Activated naive CD4-positive, alpha-beta T cell treated with anti-CD3 and anti-CD28 coated beads, Interleukin-2, amount 10 ng/mL, durations not matched to agents 7 days and 5 days (primary cell): ENCODE measurements around the gene SEC24C.

Source experiments
- CTCF ChIA-PET: fragments of 350-600 bp; sonication (Branson Sonifier 250); formaldehyde crosslinking; loops from one replicate; lab custom pipeline; 2021; ENCODE audit warnings: antibody characterized with exemption; lab: Charles Lee
- DNase-seq: peaks from one replicate; pipeline ENCODE4 v3.0.0-alpha.2; 2020
- H3K27ac Mint-ChIP-seq: one replicate; pipeline ENCODE4 v1.8.0; 2021; ENCODE audit warnings: mild to moderate bottlenecking, moderate library complexity, mixed read lengths
- H3K27me3 Mint-ChIP-seq: one replicate; pipeline ENCODE4 v1.8.0; 2021; ENCODE audit warnings: mild to moderate bottlenecking, mixed read lengths
- H3K36me3 Mint-ChIP-seq: one replicate; pipeline ENCODE4 v1.8.0; 2021; ENCODE audit warnings: mixed read lengths
- H3K4me1 Mint-ChIP-seq: one replicate; pipeline ENCODE4 v1.8.0; 2021; ENCODE audit warnings: mixed read lengths
- H3K4me3 Mint-ChIP-seq: one replicate; pipeline ENCODE4 v1.8.0; 2021; ENCODE audit warnings: mild to moderate bottlenecking, moderate library complexity, mixed read lengths
- H3K9me3 Mint-ChIP-seq: one replicate; pipeline ENCODE4 v1.8.0; 2021; ENCODE audit warnings: mixed read lengths

SEC24C gene

DNA sequence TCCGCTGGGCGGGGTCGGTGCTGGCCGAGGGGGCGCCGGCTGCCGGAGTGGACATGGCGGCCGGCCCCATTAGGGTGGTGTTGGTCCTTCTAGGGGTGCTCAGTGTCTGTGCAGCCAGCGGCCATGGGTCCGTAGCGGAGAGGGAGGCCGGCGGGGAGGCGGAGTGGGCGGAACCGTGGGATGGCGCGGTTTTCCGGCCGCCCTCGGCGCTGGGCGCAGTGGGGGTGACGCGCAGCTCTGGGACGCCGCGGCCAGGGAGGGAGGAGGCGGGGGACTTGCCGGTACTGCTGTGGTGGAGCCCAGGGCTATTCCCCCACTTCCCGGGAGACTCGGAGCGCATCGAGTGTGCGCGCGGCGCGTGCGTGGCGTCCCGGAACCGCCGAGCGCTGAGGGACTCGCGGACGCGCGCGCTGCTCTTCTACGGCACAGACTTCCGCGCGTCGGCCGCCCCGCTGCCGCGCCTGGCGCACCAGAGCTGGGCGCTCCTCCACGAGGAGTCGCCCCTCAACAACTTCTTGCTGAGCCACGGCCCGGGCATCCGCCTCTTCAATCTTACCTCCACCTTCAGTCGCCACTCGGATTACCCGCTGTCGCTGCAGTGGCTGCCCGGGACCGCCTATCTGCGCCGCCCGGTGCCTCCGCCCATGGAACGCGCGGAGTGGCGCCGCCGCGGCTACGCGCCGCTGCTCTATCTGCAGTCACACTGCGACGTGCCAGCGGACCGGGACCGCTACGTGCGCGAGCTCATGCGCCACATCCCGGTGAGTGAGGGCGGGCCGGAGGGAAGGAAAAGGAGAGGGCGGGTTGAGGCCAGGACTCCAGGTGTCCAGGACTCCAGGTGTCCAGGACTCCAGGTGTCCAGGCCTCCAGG, 28.3 kb downstream of the SEC24C start:
- no peaks in the 10 kb centered on the region for H3K9me3 Mint-ChIP-seq
- H3K36me3 Mint-ChIP-seq, result peaks cover 67% of the 10 kb centered on the region
- peak; percentile 88 for DNase-seq
- H3K4me3 Mint-ChIP-seq, result peak overlapping the region; percentile 97
- peaks cover 70% of the 10 kb centered on the region for H3K4me1 Mint-ChIP-seq
- CTCF ChIA-PET, result interaction anchor here (0.9 to 2.0 kb wide), 7 partner anchors 8 to 105 kb away, joined by 3 to 7 read pairs (median 4); partner anchors contain the start of genes CHCHD1 and ZSWIM8
- peak overlapping the region; percentile 93 for H3K27ac Mint-ChIP-seq
- H3K27me3 Mint-ChIP-seq, result peaks cover 7% of the 10 kb centered on the region

DNA sequence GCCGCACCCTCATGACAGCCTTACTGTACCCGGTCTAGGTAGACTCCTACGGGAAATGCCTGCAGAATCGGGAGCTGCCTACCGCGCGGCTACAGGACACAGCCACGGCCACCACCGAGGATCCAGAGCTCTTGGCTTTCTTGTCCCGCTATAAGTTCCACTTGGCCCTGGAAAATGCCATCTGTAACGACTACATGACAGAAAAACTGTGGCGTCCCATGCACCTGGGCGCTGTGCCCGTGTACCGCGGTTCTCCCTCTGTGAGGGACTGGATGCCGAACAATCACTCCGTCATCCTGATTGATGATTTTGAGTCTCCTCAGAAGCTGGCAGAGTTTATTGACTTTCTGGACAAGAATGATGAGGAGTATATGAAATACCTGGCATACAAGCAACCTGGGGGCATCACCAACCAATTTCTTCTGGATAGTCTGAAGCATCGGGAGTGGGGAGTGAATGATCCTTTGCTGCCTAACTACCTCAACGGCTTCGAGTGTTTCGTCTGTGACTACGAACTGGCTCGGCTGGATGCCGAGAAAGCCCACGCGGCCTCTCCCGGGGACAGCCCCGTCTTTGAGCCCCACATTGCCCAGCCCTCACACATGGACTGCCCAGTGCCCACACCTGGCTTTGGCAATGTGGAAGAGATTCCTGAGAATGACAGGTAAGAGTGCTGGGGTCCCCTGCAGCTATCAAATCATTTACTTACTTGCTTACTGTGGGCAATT, 29.1 kb downstream of the SEC24C start:
- Mint-ChIP-seq H3K4me1 (peaks cover 66% of the 10 kb centered on the region), H3K36me3 (peaks cover 65% of the 10 kb centered on the region), H3K9me3 (no peaks in the 10 kb centered on the region), H3K27me3 (peaks cover 7% of the 10 kb centered on the region), H3K4me3 (peak overlapping the region; percentile 97), H3K27ac (peak overlapping the region; percentile 93)
- DNase-seq, result no peak
- CTCF ChIA-PET, result interaction anchor here (0.6 to 1.7 kb wide), 7 partner anchors 8 to 105 kb away, joined by 3 to 5 read pairs (median 3); no protein-coding TSS in a partner anchor

DNA sequence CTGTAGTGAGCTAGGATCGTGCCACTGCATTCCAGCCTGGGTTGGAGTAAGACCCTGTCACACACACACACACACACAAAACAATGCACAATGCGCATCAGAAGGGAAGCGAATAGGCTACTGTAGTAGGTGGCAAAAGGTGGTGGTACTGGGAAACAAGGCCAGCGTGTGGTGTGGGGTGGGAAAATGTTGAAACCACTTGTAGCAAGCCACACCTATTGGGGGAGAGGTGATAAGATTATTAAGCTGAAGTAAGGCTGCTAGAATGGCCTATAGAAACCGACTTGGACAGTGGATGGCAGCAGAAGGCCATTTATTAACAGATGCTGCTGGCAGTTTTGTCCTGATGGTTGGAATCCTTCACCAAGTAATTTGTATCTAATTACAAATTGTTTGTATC, 30.5 kb downstream of the SEC24C start:
- CTCF ChIA-PET, result interaction anchor here (1.0 kb wide), 2 partner anchors 9 to 11 kb away, joined by 3 read pairs; no protein-coding TSS in a partner anchor
- H3K27ac Mint-ChIP-seq, result no peak overlapping the region
- peak overlapping the region; percentile 97 for H3K4me3 Mint-ChIP-seq
- H3K36me3 Mint-ChIP-seq, result peaks cover 61% of the 10 kb centered on the region
- no peaks in the 10 kb centered on the region for H3K9me3 Mint-ChIP-seq
- H3K27me3 Mint-ChIP-seq, result peaks cover 7% of the 10 kb centered on the region
- DNase-seq, result no peak
- H3K4me1 Mint-ChIP-seq, result peaks cover 59% of the 10 kb centered on the region

DNA sequence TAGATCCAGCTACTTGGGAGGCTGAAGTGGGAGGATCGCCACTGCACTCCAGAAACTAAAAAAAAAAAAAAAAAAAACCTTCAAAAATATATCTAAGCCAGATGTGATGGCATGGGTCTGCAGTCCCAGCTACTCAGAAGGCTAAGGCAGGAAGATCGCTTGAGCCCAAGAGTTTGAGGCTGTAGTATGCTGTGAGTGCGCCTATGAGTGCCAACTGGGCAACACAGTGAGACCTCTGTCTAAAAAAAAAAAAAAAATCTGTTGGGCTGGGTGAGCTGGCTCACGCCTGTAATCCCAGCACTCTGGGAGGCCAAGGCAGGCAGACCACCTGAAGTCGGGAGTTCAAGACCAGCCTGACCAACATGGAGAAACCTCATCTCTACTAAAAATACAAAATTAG, 34.8 kb downstream of the SEC24C start:
- no peaks in the 10 kb centered on the region for H3K9me3 Mint-ChIP-seq
- H3K27ac Mint-ChIP-seq, result no peak overlapping the region
- no peak for DNase-seq
- CTCF ChIA-PET, result interaction anchor here (0.6 to 0.9 kb wide), 2 partner anchors 26 to 31 kb away, joined by 3 to 4 read pairs; no protein-coding TSS in a partner anchor
- no peak overlapping the region for H3K4me3 Mint-ChIP-seq
- H3K4me1 Mint-ChIP-seq, result peaks cover 64% of the 10 kb centered on the region
- peaks cover 39% of the 10 kb centered on the region for H3K36me3 Mint-ChIP-seq
- no peaks in the 10 kb centered on the region for H3K27me3 Mint-ChIP-seq

DNA sequence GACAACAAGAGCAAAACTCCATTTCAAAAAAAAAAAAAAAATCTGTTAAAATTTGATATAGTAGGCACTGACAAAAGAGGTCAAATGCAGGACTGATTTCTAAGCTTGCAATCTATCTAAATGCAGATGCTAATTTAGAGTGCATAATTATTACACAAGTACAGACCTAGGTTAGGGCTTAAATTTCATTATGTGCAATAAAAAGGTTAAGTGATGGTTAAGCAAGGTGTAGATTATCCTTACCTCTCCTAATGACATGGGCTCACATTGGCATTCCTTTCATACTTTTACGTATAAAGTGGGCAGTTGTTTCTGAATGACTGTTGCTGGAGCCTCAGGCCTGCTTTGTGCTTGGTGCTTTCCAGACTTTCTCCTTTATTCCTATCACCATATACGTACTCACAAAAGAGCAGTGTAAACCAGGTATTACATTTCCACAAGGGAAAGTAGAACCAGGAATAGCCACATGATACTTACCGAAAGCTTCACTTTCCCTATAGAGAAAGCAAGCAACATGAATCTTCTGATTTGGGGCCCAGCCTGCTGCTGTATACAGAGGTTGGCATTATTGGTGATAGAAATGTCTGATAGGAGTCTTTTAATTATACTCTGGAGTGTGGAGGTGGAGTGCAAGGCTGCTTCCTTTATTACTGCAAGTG, 35.5 kb downstream of the SEC24C start:
- Mint-ChIP-seq H3K4me1 (peaks cover 65% of the 10 kb centered on the region), H3K4me3 (peak overlapping the region; percentile 23), H3K27me3 (no peaks in the 10 kb centered on the region), H3K27ac (no peak overlapping the region), H3K9me3 (no peaks in the 10 kb centered on the region), H3K36me3 (peaks cover 33% of the 10 kb centered on the region)
- CTCF ChIA-PET, result interaction anchor here (0.9 to 2.2 kb wide), 2 partner anchors 12 to 31 kb away, joined by 4 to 6 read pairs; no protein-coding TSS in a partner anchor
- DNase-seq, result no peak

DNA sequence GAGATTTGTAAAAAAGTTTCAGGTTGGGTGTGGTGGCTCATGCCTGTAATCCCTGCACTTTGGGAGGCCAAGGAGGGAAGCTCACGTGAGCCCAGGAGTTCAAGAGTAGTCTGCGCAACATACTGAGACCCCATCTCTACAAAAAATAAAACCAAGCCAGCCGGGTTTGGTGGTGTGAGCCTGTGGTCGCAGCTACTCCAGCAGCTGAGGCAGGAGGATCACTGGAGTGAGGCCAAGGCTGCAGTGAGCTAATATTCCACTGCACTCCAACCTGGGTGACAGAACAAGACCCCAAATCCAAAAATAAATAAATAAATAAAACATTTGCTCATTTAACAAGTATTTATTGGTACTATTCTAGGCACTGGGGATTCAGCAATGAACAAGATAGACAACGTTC, 36.1 kb downstream of the SEC24C start:
- DNase-seq, result no peak
- H3K36me3 Mint-ChIP-seq, result peaks cover 28% of the 10 kb centered on the region
- H3K9me3 Mint-ChIP-seq, result no peaks in the 10 kb centered on the region
- peak overlapping the region; percentile 83 for H3K27ac Mint-ChIP-seq
- H3K27me3 Mint-ChIP-seq, result no peaks in the 10 kb centered on the region
- peak overlapping the region; percentile 99 for H3K4me3 Mint-ChIP-seq
- CTCF ChIA-PET, result interaction anchor here (1.0 to 2.2 kb wide), 2 partner anchors 7 to 12 kb away, joined by 4 to 6 read pairs; no protein-coding TSS in a partner anchor
- peaks cover 66% of the 10 kb centered on the region for H3K4me1 Mint-ChIP-seq

DNA sequence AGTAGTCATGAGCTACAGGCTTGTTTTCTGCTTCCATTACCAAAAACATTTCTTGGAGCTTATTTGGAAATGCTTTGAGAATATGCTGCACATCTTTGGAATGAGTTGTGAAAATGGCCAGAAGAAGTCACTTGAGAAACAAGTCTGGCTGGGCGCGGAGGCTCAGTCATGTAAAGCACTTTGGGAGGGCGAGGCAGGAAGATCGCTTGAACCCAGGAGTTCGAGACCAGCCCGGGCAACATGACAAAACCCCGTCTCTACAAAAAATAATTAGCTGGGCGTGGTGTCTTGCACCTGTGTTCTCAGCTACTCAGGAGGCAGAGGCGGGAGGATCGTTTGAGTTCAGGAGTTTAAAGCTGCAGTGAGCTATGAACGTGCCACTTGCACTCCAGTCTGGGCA, 36.8 kb downstream of the SEC24C start:
- H3K9me3 Mint-ChIP-seq, result no peaks in the 10 kb centered on the region
- peak overlapping the region; percentile 95 for H3K27ac Mint-ChIP-seq
- peaks cover 24% of the 10 kb centered on the region for H3K36me3 Mint-ChIP-seq
- H3K4me3 Mint-ChIP-seq, result peak overlapping the region; percentile 99
- CTCF ChIA-PET, result interaction anchor here (1.0 to 2.2 kb wide), 2 partner anchors 8 to 13 kb away, joined by 4 to 6 read pairs; no protein-coding TSS in a partner anchor
- no peaks in the 10 kb centered on the region for H3K27me3 Mint-ChIP-seq
- H3K4me1 Mint-ChIP-seq, result peaks cover 62% of the 10 kb centered on the region
- DNase-seq, result no peak

DNA sequence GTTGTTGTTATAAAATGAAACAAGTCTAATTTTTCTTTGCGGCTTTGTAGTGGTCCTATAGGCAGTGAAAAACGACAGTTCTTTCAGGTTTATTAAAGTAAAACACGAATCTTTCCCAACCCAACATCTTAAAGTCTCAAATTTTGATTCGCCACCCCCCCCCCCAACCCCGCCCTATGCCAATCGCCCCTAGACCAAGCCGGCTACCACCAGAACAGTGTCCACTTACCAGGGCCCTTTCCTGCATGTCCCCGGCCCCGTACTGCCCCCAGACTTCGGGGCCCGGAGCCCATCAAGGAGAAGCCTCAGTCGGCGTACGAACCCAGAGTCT, 37.3 kb downstream of the SEC24C start:
- CTCF ChIA-PET, result interaction anchor here (1.0 to 2.2 kb wide), 3 partner anchors 9 to 13 kb away, joined by 4 to 6 read pairs (median 5); a partner anchor contains a TSS
- H3K36me3 Mint-ChIP-seq, result peaks cover 27% of the 10 kb centered on the region
- H3K27ac Mint-ChIP-seq, result peak overlapping the region; percentile 95
- no peaks in the 10 kb centered on the region for H3K27me3 Mint-ChIP-seq
- H3K4me1 Mint-ChIP-seq, result peaks cover 67% of the 10 kb centered on the region
- no peaks in the 10 kb centered on the region for H3K9me3 Mint-ChIP-seq
- peak overlapping the region; percentile 99 for H3K4me3 Mint-ChIP-seq
- DNase-seq, result no peak

DNA sequence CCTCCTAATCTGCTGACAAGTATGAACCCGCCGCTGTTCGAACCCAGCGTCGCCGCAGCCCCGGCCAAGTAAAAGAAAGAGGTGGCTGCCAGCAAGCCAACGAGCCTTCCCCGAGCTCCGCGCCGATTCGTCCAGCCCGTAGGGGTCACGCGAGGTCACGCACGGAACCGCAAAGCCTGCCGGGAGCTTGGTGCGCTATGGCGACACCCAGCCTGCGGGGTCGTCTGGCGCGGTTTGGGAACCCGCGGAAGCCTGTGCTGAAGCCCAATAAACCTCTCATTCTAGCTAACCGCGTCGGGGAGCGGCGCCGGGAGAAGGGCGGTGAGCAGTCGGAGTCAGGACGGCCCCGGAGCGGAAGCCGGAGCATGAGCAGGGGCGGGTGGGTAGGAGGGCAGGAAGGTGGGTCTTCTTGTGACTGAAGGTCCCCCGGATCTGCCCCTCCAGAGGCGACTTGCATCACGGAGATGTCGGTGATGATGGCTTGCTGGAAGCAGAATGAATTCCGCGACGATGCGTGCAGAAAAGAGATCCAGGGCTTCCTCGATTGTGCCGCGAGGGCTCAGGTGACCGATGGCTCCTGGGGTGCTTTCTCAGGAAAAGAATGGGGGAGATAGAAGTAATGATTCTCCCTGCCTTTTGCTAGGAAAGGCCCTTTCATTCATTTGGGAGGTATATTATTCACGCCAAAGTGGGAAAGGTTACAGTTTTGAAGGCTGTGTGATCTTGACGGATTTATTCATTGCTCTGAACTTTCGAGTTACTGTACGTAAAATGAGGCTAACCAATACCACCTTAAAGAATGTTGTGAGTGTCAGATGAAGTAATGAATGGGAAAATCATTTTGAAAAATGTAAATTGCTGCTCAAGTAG, 37.9 kb downstream of the SEC24C start, which contains the start of gene CHCHD1:
CHCHD1 (plus strand) TSS at position 170 of the 870 bp plus-strand sequence; CDS start at position 198, 28 bp downstream.
- H3K4me3 Mint-ChIP-seq, result peak within 1 kb of the TSS; percentile 99
- H3K27ac Mint-ChIP-seq, result peak within 1 kb of the TSS; percentile 95
- peaks cover 66% of the 10 kb centered on the region for H3K4me1 Mint-ChIP-seq
- DNase-seq, result peak; percentile 96
- no peaks in the 10 kb centered on the region for H3K9me3 Mint-ChIP-seq
- CTCF ChIA-PET, result interaction anchor here (1.1 to 2.2 kb wide), 3 partner anchors 10 to 98 kb away, joined by 4 to 6 read pairs (median 5); a partner anchor contains a TSS
- H3K27me3 Mint-ChIP-seq, result no peaks in the 10 kb centered on the region
- H3K36me3 Mint-ChIP-seq, result peaks cover 24% of the 10 kb centered on the region

DNA sequence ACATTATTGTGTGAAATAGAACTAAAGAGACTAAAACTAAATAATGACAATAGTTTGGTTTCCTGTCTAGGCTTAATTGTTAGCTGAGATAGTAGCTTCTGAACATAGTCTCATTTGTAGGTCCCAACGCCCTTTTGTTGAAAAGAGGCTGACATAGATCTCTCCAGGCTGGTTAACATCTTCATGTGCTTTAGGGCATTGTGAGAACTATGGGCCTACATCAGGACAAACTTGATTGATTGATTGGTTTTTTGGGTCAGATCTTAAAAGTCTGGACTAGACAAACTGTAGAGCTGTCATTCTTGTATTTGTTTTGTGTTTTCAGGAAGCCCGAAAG, 38.5 kb downstream of the SEC24C start:
- Mint-ChIP-seq H3K4me1 (peaks cover 67% of the 10 kb centered on the region), H3K4me3 (peak overlapping the region; percentile 99), H3K9me3 (no peaks in the 10 kb centered on the region), H3K27me3 (no peaks in the 10 kb centered on the region), H3K27ac (peak overlapping the region; percentile 95), H3K36me3 (peaks cover 24% of the 10 kb centered on the region)
- CTCF ChIA-PET, result interaction anchor here (0.7 to 1.3 kb wide), 3 partner anchors 11 to 97 kb away, joined by 3 to 5 read pairs (median 4); a partner anchor contains a TSS
- DNase-seq, result no peak

DNA sequence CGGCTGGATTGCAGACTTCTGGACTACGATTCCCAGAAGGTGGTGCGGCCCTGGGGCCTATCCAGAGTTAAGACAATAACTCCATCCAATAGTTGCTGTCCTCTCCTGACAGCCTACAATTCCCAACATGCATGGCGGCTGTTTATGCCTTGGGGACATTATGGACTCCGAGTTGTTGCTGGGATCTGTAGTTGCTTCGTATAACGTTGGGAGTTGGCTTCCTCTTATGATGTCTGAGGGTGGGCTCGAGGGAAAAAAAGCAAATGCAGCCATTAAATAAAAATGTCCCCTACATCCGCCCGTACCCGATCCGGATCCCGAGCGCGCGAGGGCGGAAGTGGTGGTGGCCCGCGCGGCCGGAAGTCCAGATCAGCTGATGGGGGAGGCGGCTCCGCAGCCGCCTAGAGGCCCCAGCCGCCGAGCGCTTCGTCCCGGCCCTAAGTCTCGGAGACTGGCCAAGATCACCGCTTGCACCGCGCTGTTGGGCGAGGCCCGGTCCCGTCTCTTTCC, 41.1 kb downstream of the SEC24C start, which contains the start of gene ZSWIM8:
ZSWIM8 (plus strand) TSS at position 396 of the 510 bp plus-strand sequence. CDS start 273 bp downstream, outside the sequence.
- DNase-seq, result peak; percentile 89
- CTCF ChIA-PET, result interaction anchor here (1.1 to 1.4 kb wide), 2 partner anchors 14 to 26 kb away, joined by 3 to 7 read pairs; a partner anchor contains a TSS
- peaks cover 19% of the 10 kb centered on the region for H3K36me3 Mint-ChIP-seq
- H3K27ac Mint-ChIP-seq, result peak within 1 kb of the TSS; percentile 99
- peaks cover 64% of the 10 kb centered on the region for H3K4me1 Mint-ChIP-seq
- H3K27me3 Mint-ChIP-seq, result no peaks in the 10 kb centered on the region
- H3K9me3 Mint-ChIP-seq, result no peaks in the 10 kb centered on the region
- H3K4me3 Mint-ChIP-seq, result peak within 1 kb of the TSS; percentile 94

DNA sequence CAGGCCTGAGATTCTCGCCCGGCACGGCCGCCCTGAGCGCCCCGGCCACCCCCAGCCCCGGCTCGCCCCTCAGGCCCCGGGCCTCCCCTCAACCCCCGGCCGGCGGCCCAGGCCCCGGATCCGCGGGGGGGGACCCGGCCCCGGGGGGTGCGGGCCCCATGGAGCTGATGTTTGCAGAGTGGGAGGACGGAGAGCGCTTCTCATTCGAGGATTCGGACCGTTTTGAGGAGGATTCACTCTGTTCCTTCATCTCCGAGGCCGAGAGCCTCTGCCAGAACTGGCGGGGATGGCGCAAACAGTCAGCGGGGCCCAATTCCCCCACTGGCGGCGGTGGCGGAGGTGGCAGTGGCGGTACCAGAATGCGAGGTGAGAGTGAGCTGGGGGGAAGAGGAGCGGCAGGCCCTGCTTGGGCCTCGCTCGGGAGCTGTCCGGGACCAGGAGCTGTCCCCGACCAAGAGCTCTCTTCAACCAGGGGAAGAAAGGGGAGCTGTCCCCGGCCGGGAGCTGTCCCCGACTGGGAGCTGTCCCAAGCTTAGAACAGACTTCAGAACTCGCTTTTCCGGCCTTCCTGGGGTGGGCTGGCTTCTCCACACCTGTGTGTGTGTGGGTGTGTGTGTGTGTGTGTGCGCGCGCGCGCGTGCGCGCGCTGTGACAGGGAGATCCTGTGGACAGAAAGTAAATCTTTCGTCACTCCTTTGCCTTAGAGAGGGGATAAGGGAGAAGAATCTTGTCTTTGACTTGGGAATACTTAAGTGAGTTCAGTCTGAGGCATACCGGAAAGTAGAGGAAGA, 41.7 kb downstream of the SEC24C start:
- H3K4me3 Mint-ChIP-seq, result peak overlapping the region; percentile 94
- H3K36me3 Mint-ChIP-seq, result peaks cover 22% of the 10 kb centered on the region
- H3K9me3 Mint-ChIP-seq, result no peaks in the 10 kb centered on the region
- peak overlapping the region; percentile 99 for H3K27ac Mint-ChIP-seq
- CTCF ChIA-PET, result interaction anchor here (0.8 to 1.4 kb wide), 5 partner anchors 12 to 94 kb away, joined by 3 to 7 read pairs (median 3); a partner anchor contains a TSS
- no peaks in the 10 kb centered on the region for H3K27me3 Mint-ChIP-seq
- DNase-seq, result peak; percentile 70
- H3K4me1 Mint-ChIP-seq, result peaks cover 59% of the 10 kb centered on the region
